ENCODE measurements around the gene IL24.
A peak's percentile ranks its signal among the peaks of the same experiment; 100 is the strongest.
"Not testable (repeated sequence)": the region's sequence is repeated elsewhere in the genome, so short reads cannot be mapped to it uniquely, and the experiment has no call there.

Gene IL24, protein sequence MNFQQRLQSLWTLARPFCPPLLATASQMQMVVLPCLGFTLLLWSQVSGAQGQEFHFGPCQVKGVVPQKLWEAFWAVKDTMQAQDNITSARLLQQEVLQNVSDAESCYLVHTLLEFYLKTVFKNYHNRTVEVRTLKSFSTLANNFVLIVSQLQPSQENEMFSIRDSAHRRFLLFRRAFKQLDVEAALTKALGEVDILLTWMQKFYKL

DNA sequence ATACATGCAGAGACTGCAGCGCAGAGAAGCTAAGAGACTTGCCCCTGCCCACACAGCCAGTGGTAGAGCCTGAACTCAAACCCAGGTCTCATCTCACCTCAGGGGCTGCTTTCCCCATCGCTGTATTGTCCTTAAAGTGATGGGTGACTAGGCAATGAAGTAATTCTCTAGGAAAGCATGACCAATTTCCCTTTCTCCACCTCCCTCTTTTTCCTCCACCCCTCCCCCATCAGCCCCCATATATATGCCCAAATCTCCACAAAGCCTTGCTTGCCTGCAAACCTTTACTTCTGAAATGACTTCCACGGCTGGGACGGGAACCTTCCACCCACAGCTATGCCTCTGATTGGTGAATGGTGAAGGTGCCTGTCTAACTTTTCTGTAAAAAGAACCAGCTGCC, at the start of gene IL24:
Gene IL24 (plus strand): TSS at position 269 of the 400 bp plus-strand sequence. CDS start 390 bp downstream, outside the sequence.
- DNase-seq (ENCODE audit: low spot score) = no peak

- DNase-seq (ENCODE audit: low spot score) = no peak
These were observed 49.3 kb upstream of the IL24 start for GRCh38 chr1:206847946-206848345.

- no peak for DNase-seq (ENCODE audit: low spot score)
These were observed 46.8 kb upstream of the IL24 start for GRCh38 chr1:206850401-206850800.

DNA sequence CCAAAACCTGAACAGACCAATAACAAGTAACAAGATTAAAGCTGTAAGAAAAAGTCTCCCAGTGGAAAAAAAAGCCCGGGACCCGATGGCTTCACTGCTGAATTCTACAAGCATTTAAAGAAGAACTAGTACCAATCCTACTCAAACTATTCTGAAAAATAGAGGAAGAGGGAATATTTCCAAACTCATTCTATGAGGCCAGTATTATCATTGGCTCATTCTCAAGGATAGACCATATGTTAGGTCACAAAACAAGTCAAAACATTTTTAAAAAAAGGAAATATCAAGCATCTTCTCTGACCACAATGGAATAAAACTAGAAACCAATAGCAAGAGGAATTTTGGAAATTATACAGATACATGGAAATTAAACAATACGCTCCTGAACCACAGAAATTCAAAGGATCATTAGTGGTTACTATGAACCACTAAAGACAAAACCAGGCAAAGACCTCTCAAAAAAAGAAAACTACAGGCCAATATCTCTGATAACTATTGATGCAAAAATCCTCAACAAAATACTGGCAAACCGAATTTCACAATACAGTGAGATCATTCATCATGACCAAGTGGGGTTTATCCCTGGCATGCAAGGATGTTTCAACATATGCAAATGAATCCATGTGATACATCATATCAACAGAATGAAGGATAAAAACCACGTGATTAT, 45.8 kb upstream of the IL24 start:
- DNase-seq (ENCODE audit: low spot score) = no peak

GRCh38 chr1:206852662-206853061, 44.6 kb upstream of the IL24 start:
- DNase-seq (ENCODE audit: low spot score) = not testable (repeated sequence)

DNA sequence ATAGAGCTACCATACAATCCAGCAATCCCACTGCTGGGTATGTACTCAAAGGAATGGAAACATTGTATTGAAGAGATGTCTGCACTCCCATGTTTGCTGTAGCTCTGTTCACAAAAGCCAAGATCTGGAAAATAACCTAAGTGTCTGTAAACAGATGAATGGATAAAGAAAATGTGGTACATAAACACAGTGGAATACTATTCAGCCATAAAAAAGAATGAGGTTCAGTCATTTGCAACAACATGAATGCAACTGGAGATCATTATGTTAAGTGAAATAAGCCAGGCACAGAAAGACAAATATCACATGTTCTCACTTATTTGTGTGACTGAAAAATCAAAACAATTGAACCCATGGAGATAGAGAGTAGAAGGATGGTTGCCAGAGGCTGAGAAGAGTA, 43.5 kb upstream of the IL24 start:
- not testable (repeated sequence) for DNase-seq (ENCODE audit: low spot score)

DNA sequence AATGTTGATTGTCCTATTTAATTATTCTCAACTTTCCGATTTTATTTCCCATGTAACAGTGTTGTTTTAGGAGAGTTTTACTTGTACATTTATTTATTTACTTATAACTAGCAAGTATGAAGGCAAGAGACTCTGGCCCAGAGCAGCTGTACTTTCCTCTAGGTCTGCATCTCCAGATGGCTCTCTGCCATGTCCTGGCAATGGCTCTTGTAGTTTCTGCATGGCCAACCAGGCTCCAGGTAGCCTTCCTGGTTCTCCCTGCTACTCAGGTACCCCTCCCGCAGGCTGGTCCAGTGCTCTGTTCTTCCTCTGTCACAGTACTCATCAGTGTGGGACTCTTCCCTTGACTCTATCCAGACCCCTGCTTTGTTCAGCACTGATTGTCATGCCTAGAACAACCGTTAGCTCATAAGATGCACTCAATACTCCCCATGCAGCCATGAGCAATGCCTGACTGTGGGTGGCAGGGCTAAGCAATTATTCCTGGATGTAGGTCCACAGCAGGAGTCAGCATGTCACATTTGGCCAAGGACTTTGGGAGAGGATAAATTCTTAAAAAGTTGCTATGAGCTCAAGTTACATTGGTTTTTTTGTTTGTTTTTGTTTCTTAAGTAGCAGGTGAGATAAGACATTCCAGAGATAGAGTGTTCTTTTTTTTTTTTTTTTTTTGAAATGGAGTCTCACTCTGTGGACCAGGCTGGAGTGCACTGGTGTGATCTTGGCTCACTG, 42.7 kb upstream of the IL24 start:
- DNase-seq (ENCODE audit: low spot score) = no peak

DNA sequence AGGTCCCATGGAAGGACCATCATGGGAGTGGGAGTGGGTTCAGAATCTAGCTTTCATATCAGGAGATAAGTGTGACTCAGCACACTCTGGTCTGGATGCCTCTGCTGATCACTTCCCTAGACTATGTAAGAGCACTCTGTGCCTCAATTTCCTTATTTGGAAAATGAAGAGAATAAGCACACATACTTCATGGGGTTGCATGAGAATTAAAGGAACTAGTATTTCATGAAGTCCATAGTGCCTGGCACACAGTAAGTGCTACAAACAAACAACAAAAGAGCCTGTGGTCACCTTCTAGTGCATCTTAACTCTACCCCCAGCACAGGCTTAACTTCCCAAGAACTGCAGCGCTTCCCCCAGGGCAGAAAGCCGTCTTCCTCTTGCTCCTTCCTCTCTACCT, 41.4 kb upstream of the IL24 start:
- DNase-seq (ENCODE audit: low spot score) = no peak

DNA sequence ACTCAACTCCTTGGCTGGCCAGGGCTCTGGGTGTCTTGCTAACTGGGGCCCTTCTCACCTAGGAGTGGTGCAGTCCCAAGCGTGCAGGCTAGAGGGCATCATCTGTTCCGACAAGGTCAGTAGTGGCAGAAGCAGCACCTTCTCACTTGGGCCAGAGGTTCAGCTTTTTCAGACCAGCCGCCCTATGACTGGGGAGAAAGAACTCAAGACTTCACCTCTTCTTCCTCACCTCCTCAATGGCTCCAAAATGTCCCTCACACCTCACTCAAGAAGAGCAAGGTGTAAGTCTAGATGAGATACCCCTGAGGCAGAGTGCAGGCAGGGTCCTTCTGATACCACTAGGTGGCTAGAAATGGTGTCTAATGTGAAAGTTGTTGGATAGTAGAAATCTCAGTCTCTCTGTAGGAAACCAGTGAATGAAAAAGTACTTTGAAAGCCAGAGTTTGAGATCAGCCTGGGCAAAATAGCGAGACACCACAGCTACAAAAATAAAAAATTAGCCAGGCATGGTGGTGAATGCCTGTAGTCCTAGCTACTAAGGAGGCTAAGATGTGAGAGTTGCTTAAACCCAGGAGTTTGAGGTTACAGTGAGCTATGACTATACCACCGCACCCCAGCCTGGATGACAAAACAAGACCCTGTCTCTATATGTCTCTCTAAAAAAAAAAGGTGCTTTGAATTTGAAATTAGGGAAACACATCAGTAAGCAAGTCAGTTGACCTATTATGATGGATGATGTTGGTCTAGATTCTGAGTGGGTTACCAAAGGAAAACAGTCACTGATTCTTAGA, 40.4 kb upstream of the IL24 start:
- DNase-seq (ENCODE audit: low spot score) = no peak

DNA sequence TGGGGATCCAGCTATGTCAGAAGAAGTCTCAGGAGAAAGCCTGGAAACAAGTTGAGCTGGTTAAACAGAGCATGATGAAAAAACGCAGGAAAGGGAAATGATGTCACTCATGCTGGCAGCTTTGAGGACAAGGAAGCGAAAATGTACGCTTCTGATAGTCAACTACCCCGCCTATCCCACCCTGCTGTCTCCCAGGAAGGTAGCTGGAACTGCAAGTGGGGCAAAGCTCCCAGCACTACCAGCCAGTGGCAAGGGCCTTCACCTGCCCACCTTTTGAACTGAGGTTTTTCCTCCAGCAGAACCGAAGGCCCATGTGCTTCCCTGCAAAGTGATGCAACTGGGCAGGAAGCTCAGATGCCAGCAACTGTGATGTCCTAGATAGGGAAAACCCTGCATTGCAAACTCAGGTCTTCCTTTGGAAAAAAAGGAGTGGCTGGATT, 38.1 kb upstream of the IL24 start:
- no peak for DNase-seq (ENCODE audit: low spot score)

DNA sequence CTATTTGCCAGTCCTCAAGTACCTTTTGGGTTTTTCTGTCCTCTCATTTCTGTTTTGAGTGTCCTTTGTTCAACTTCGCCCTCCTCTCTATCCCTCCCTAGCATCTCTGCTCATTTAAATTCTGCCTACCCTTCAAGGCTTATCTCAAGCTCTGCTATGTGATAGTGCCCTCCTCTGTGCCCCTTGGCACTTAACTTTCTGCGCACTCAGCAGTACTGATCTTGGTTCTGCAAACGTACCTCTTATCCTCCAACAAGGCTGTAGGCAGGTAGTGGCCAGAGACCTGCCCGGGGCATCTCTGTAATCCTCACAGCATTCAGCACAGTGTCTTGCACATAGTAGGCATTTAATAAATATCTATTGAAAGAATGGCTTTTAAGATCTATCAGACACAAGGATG, 37.1 kb upstream of the IL24 start:
- no peak for DNase-seq (ENCODE audit: low spot score)

- no peak for DNase-seq (ENCODE audit: low spot score)
These were observed 34.0 kb upstream of the IL24 start for GRCh38 chr1:206863266-206863665.

DNA sequence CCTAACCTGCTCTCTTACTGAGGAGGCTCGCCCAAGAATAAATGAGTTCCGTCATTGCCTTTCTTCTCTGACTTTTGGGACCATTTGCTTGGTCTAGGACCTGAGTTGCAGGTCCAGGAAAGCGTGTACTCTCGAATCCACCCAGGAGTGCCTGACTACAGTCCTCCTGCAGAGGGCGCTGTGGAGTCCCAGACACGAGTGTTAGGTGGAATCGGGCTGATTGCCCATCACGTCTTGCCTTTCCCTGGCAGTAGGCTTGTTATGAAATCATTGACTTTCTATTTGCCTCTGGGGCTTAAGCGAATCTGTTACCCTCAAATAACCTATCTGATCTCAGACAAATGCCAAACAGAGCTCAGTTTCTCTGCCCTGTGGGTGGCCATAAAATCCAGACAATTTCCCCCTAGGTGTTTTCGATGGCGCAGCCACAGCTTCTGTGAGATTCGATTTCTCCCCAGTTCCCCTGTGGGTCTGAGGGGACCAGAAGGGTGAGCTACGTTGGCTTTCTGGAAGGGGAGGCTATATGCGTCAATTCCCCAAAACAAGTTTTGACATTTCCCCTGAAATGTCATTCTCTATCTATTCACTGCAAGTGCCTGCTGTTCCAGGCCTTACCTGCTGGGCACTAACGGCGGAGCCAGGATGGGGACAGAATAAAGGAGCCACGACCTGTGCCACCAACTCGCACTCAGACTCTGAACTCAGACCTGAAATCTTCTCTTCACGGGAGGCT, 32.1 kb upstream of the IL24 start, which contains the start of gene IL20:
Gene IL20 (plus strand): TSS at position 685 of the 733 bp plus-strand sequence. CDS start 230 bp downstream, outside the sequence.
- DNase-seq (ENCODE audit: low spot score) = peak; percentile 59

DNA sequence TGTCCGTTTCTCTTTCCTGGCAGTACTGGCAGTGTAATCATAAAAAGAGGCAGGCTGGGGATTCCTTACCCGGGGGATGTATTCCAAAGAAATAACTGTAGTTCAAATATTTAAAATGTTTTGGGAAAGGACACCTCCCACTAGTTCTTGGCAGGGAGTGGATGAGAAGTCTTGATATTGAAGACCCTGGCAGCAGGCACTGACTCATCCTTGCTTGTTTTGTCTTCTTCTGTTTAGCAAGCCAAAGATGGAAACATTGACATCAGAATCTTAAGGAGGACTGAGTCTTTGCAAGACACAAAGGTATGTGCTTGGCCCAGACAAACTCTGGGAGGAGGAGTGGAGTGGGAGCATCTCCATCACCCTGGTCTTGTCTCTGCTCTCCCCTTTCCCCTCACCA, 31.2 kb upstream of the IL24 start:
- DNase-seq (ENCODE audit: low spot score) = no peak

DNA sequence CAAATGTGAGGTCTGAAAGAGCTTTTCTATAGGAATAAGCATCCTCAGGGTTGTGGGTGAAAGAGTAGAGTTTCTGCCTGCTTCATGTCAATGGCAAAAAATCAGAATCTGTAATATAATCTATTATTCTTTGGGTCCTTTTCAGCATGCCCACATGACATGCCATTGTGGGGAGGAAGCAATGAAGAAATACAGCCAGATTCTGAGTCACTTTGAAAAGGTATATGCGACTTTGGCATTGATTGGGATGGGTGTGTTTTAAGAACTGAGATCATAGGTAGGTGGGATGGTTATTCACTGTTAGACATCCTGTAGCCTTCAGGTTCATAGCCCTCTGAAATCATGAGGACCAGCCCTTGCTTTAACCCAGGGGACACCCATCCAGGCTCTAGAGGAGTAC, 30.0 kb upstream of the IL24 start:
- DNase-seq (ENCODE audit: low spot score) = no peak

DNA sequence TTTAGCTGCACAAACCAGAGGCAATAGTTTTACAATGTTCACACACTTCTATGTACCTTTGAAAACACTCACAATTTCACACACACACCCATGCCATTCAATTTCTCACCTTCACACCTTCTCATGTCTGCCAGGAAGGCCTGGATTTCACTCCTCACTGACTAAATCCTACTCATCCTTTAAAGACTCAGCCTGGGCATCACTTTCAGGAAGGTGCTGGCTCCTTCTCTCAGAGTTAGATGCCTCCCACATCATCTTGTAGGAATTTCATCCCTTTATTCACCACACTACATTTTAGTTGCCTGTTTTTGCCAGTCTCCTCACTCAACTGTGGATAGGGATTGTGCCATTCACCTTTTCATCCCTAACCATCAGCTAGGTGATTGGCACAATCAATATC, 29.5 kb upstream of the IL24 start:
- DNase-seq (ENCODE audit: low spot score) = no peak

DNA sequence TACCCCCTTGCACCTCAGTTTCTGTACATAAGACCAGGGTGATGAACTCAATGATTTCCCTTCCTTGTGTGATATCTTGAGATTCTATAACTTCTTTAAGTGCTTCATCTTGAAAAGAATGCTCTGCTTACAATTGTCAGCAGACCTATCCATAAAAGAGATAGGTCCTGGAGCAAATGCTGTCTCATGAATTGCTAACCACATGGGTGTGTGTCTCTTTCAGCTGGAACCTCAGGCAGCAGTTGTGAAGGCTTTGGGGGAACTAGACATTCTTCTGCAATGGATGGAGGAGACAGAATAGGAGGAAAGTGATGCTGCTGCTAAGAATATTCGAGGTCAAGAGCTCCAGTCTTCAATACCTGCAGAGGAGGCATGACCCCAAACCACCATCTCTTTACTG, 29.0 kb upstream of the IL24 start:
- no peak for DNase-seq (ENCODE audit: low spot score)

- no peak for DNase-seq (ENCODE audit: low spot score)
These were observed 25.1 kb upstream of the IL24 start for GRCh38 chr1:206872139-206872538.

GRCh38 chr1:206873603-206874188, 23.5 kb upstream of the IL24 start:
- no peak for DNase-seq (ENCODE audit: low spot score)

GRCh38 chr1:206875752-206876377, 21.4 kb upstream of the IL24 start:
- no peak for DNase-seq (ENCODE audit: low spot score)

- no peak for DNase-seq (ENCODE audit: low spot score)
These were observed 18.8 kb upstream of the IL24 start for GRCh38 chr1:206878456-206878855.
